IMR-90 (cell line): ENCODE measurements around the gene PHPT1. TPM values are rescaled to one million over a fixed set of nuclear protein-coding genes. Genes with fewer than 3 reads are reported as not detected.

Source experiments
- ATAC-seq: fragments of 200-7000 bp; cut with Tn5 transposase; 2 replicates; pipeline ENCODE4 v1.9.1; 2020; ENCODE audit warnings: low read depth, mild to moderate bottlenecking, moderate library complexity
- BruUV-seq: library from RNA; stranded (reverse); fragments of 400-500 nt; replicated peaks from 2 replicates; lab custom pipeline; 2021; lab: Mats Ljungman, UMichigan
- CTCF ChIA-PET: fragments of 300-600 bp; formaldehyde crosslinking; extraction: SDS; loops from one replicate; lab custom pipeline; 2021; ENCODE audit warnings: antibody characterized with exemption; lab: Yijun Ruan, JAX
- POLR2A ChIA-PET: fragments of 300-600 bp; sonication (Branson Sonifier 250); formaldehyde crosslinking; loops from one replicate; lab custom pipeline; 2022; ENCODE audit warnings: antibody characterized with exemption; ENCODE audit not compliant: unreplicated experiment; lab: Charles Lee
- DNase-seq: peaks from one replicate; pipeline ENCODE4 v3.0.0; 2013
- H2AFZ ChIP-seq: replicated peaks from 2 replicates; pipeline ENCODE3; 2013; ENCODE audit warnings: low read length, mild to moderate bottlenecking; ENCODE audit not compliant: poor library complexity
- H2AK5ac ChIP-seq: 2 replicates; pipeline ENCODE4 v1.6.1; 2013; ENCODE audit warnings: low read depth, low read length, inconsistent platforms
- H2AK9ac ChIP-seq: replicated peaks from 2 replicates; pipeline ENCODE3; 2013; ENCODE audit warnings: mild to moderate bottlenecking, low read depth, low read length, moderate library complexity; ENCODE audit not compliant: poor library complexity
- H2BK120ac ChIP-seq: 2 replicates; pipeline ENCODE4 v1.6.1; 2013; ENCODE audit warnings: low read depth, low read length, inconsistent platforms
- H2BK15ac ChIP-seq: 3 replicates; pipeline ENCODE4 v1.6.1; 2013; ENCODE audit warnings: low read depth, low read length, inconsistent platforms
- H2BK20ac ChIP-seq: 2 replicates; pipeline ENCODE4 v1.6.1; 2013; ENCODE audit warnings: low read depth, mild to moderate bottlenecking, inconsistent platforms, low read length, moderate library complexity
- H2BK5ac ChIP-seq: 2 replicates; pipeline ENCODE4 v1.6.1; 2013; ENCODE audit warnings: mild to moderate bottlenecking, low read depth, low read length, inconsistent platforms; ENCODE audit not compliant: poor library complexity, severe bottlenecking
- H3K14ac ChIP-seq: replicated peaks from 2 replicates; pipeline ENCODE4 v1.6.1; 2013; ENCODE audit warnings: low read depth, low read length, inconsistent platforms
- H3K18ac ChIP-seq: 2 replicates; pipeline ENCODE4 v1.6.1; 2013; ENCODE audit warnings: low read depth, low read length, control low read depth
- H3K23ac ChIP-seq: 2 replicates; pipeline ENCODE4 v1.6.1; 2013; ENCODE audit warnings: low read depth, low read length, inconsistent platforms
- H3K27ac ChIP-seq: 2 replicates; pipeline ENCODE4 v1.5.1; 2013; ENCODE audit warnings: mild to moderate bottlenecking, control low read depth, low read length; ENCODE audit not compliant: insufficient read depth
- H3K27me3 ChIP-seq: 2 replicates; pipeline ENCODE4 v1.6.1; 2013; ENCODE audit warnings: low read length; ENCODE audit not compliant: control insufficient read depth, insufficient read depth
- H3K36me3 ChIP-seq: 2 replicates; pipeline ENCODE4 v1.6.1; 2013; ENCODE audit warnings: low read length, mixed read lengths; ENCODE audit not compliant: control insufficient read depth, insufficient read depth
- H3K4ac ChIP-seq: 2 replicates; pipeline ENCODE4 v1.6.1; 2013; ENCODE audit warnings: low read depth, low read length, inconsistent platforms
- H3K4me1 ChIP-seq: 2 replicates; pipeline ENCODE4 v1.6.1; 2013; ENCODE audit warnings: low read length, mixed read lengths; ENCODE audit not compliant: control insufficient read depth, insufficient read depth
- H3K4me2 ChIP-seq: 2 replicates; pipeline ENCODE4 v1.6.1; 2013; ENCODE audit warnings: low read depth, mild to moderate bottlenecking, control low read depth, low read length, moderate library complexity
- H3K4me3 ChIP-seq: 2 replicates; pipeline ENCODE4 v1.5.1; 2013; ENCODE audit warnings: low read depth, mild to moderate bottlenecking, control low read depth, low read length, moderate library complexity; ENCODE audit not compliant: insufficient read depth
- H3K56ac ChIP-seq: 2 replicates; pipeline ENCODE4 v1.6.1; 2013; ENCODE audit warnings: low read length, inconsistent platforms; ENCODE audit not compliant: insufficient read depth; ENCODE audit errors: extremely low read depth
- H3K79me1 ChIP-seq, 2 experiments: 2 replicates each; pipeline ENCODE4 v1.6.1; 2013; ENCODE audit warnings: low read length in 2 of 2, inconsistent platforms in 1 of 2, low read depth in 1 of 2
- H3K9ac ChIP-seq: 2 replicates; pipeline ENCODE4 v1.6.1; 2013; ENCODE audit warnings: low read depth, low read length, control low read depth
- H3K9me1 ChIP-seq: 2 replicates; pipeline ENCODE4 v1.6.1; 2013; ENCODE audit warnings: low read length, inconsistent platforms; ENCODE audit not compliant: insufficient read depth
- H3K9me3 ChIP-seq: 2 replicates; pipeline ENCODE4 v1.6.1; 2013; ENCODE audit warnings: low read length; ENCODE audit not compliant: control insufficient read depth, insufficient read depth
- H4K20me1 ChIP-seq: 2 replicates; pipeline ENCODE4 v1.6.1; 2013; ENCODE audit warnings: low read length, inconsistent platforms; ENCODE audit not compliant: insufficient read depth
- H4K5ac ChIP-seq: 2 replicates; pipeline ENCODE4 v1.6.1; 2013; ENCODE audit warnings: mild to moderate bottlenecking, low read depth, low read length, control low read depth
- H4K8ac ChIP-seq, 2 experiments: 2 replicates each; pipeline ENCODE4 v1.6.1; 2013; ENCODE audit warnings: low read depth in 2 of 2, low read length in 2 of 2, control low read depth in 1 of 2, inconsistent platforms in 1 of 2
- H4K91ac ChIP-seq: 2 replicates; pipeline ENCODE4 v1.6.1; 2013; ENCODE audit warnings: low read depth, low read length, inconsistent platforms; ENCODE audit not compliant: insufficient read depth
- CEBPB ChIP-seq: IDR thresholded peaks from 2 replicates; pipeline ENCODE4 v1.6.1; 2012; ENCODE audit warnings: low read depth, low read length, improper control_type of control experiment
- CTCF ChIP-seq: conservative IDR thresholded peaks from 2 replicates; pipeline ENCODE4 v1.5.1; 2012; ENCODE audit warnings: mild to moderate bottlenecking, low read depth, low read length, improper control_type of control experiment
- FOS ChIP-seq: fragments of 150-350 bp; IDR thresholded peaks from 2 replicates; pipeline ENCODE4 v1.6.1; 2016; ENCODE audit warnings: low read depth, low read length
- MAFK ChIP-seq: IDR thresholded peaks from 2 replicates; pipeline ENCODE4 v1.6.1; 2012; ENCODE audit warnings: low read depth, low read length, improper control_type of control experiment
- POLR2A ChIP-seq: IDR thresholded peaks from 2 replicates; pipeline ENCODE4 v1.6.1; 2012; ENCODE audit warnings: mild to moderate bottlenecking, low read depth, low read length
- RCOR1 ChIP-seq: IDR thresholded peaks from 2 replicates; pipeline ENCODE4 v1.6.1; 2012; ENCODE audit warnings: mild to moderate bottlenecking, low read length, improper control_type of control experiment; ENCODE audit not compliant: insufficient replicate concordance
- RFX5 ChIP-seq: IDR thresholded peaks from 2 replicates; pipeline ENCODE4 v1.8.0; 2012; ENCODE audit warnings: low read depth, mild to moderate bottlenecking, low read length, moderate library complexity
- WGBS, 2 experiments: methylation state at CpG; one replicate each; pipeline versions ENCODE4 v1.1.5 to v1.1.7; 2013; ENCODE audit warnings: missing lambda C conversion rate in 2 of 2; ENCODE audit not compliant: insufficient read length in 1 of 2; ENCODE audit errors: extremely low coverage in 2 of 2; 5-methylcytosine and 5-hydroxymethylcytosine counted together
- dilution Hi-C: fragments of 300-500 bp; cut with HindIII; formaldehyde crosslinking; loops from one replicate; pipeline ENCODE4 v1.14.3; 2018; ENCODE audit warnings: low sequenced_read_pairs; ENCODE audit not compliant: unreplicated experiment
- in situ Hi-C: fragments of 300-500 bp; cut with MboI; formaldehyde crosslinking; loops from 3 replicates; pipeline ENCODE4 v1.14.3; 2019; ENCODE audit warnings: low sequenced_read_pairs, inconsistent platforms, mixed read lengths
- intact Hi-C: fragments of 100-400 bp; cut with micrococcal nuclease; formaldehyde crosslinking; loops from 2 replicates; pipeline ENCODE4 v1.10.0; 2022
- polyA plus RNA-seq, 3 experiments: library from polyadenylated mRNA; depleted of rRNA; stranded (reverse); fragments of >200 nt; gene quantifications; 2 replicates each; pipeline ENCODE4 v1.2.3, GENCODE V29; 2012; ENCODE audit warnings: low replicate concordance in 1 of 3
- total RNA-seq: library from RNA; depleted of rRNA; stranded (reverse); fragments of >200 nt; gene quantifications from 2 replicates; pipeline ENCODE4 v1.2.3, GENCODE V29; 2012
- TF ChIP-seq, protein P1 (sequence below): fragments of 150-350 bp; IDR thresholded peaks from 2 replicates; pipeline ENCODE4 v1.6.1; 2017; ENCODE audit warnings: mild to moderate bottlenecking, antibody characterized with exemption, low read length, low read depth

Gene PHPT1
- total and polyA plus RNA-seq, 2 of the 4 experiments (the other 2 are of a cell fraction) = 79.8 to 214 TPM

- Histone ChIP-seq H3K9me3 (peaks cover 6% of the 10 kb centered on the region; the same call in 1 of the 2 replicates), H3K9me1 (peaks cover 7% of the 10 kb centered on the region; the same call in 1 of the 2 replicates), H3K79me1 (peaks cover 3 to 16% of the 10 kb centered on the region in 2 experiments; a peak in 2 of 4 replicates), H3K27ac (no peak overlapping the region), H3K4me3 (no peak overlapping the region), H3K9ac (no peak overlapping the region), H3K27me3 (peaks cover 22% of the 10 kb centered on the region), H2BK120ac (no peak overlapping the region), H2BK5ac (no peak overlapping the region), H3K4me1 (peaks cover 12% of the 10 kb centered on the region), H3K14ac (no peak overlapping the region), H4K20me1 (peaks cover 29% of the 10 kb centered on the region), H2AK5ac (no peak overlapping the region; the same call in 1 of the 2 replicates), H3K36me3 (peaks cover 2% of the 10 kb centered on the region; the same call in 1 of the 2 replicates), H3K4me2 (no peak overlapping the region), H2AK9ac (no peak overlapping the region), H4K5ac (no peak overlapping the region), H3K4ac (no peak overlapping the region), H3K18ac (no peak overlapping the region), H3K56ac (no peak overlapping the region), H4K91ac (no peak overlapping the region), H4K8ac (no peak overlapping the region), H3K23ac (no peak overlapping the region), H2BK20ac (no peak overlapping the region), H2BK15ac (no peak overlapping the region), H2AFZ (no peak overlapping the region)
- no peak for TF ChIP-seq RCOR1
- TF ChIP-seq, protein P1, sequence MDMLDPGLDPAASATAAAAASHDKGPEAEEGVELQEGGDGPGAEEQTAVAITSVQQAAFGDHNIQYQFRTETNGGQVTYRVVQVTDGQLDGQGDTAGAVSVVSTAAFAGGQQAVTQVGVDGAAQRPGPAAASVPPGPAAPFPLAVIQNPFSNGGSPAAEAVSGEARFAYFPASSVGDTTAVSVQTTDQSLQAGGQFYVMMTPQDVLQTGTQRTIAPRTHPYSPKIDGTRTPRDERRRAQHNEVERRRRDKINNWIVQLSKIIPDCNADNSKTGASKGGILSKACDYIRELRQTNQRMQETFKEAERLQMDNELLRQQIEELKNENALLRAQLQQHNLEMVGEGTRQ = no peak
- no peak for TF ChIP-seq POLR2A
- no peak for TF ChIP-seq FOS
- TF ChIP-seq MAFK = no peak
- no peak for TF ChIP-seq CTCF
- no peak for TF ChIP-seq CEBPB
- no peak for TF ChIP-seq RFX5
- ChIA-PET CTCF (no interaction called here), POLR2A (interaction anchor here (0.6 kb wide), 1 partner anchor 103 kb away, joined by 3 read pairs; no protein-coding TSS in a partner anchor)
- no TSS peak for BruUV-seq
- 18% methylated on average over 55 of the region's 88 CpGs; no CpG with 5 or more reads in 1 of the 2 experiments for WGBS, 2 experiments
- dilution Hi-C loops (no loop called here), in situ Hi-C loops (no loop called here), intact Hi-C loops (no loop called here)
- no peak for DNase-seq
- no peak for ATAC-seq
Measured at GRCh38 chr9:136844761-136845464, 4.3 kb upstream of the PHPT1 start.
